B cell (primary cell): ENCODE results near the gene TPK1. TPM values are rescaled to one million over a fixed set of nuclear protein-coding genes. Genes with fewer than 3 reads are reported as not detected.

Experiments used
- ATAC-seq: fragments of 200-7000 bp; cut with Tn5 transposase; one replicate; pipeline ENCODE4 v1.10.0; 2021; ENCODE audit warnings: low read depth, mild to moderate bottlenecking, moderate number of reproducible peaks, moderate library complexity
- CTCF ChIA-PET: fragments of 350-600 bp; sonication (Branson Sonifier 250); formaldehyde crosslinking; loops from one replicate; lab custom pipeline; 2021; ENCODE audit warnings: antibody characterized with exemption, inconsistent platforms; lab: Charles Lee
- POLR2A ChIA-PET: fragments of 350-600 bp; sonication (Branson Sonifier 250); formaldehyde crosslinking; loops from one replicate; lab custom pipeline; 2021; ENCODE audit warnings: antibody characterized with exemption; lab: Charles Lee
- DNase-seq: peaks from one replicate; pipeline ENCODE4 v3.0.0; 2013
- H2AFZ ChIP-seq: 2 replicates; pipeline ENCODE4 v1.6.1; 2012; ENCODE audit warnings: mild to moderate bottlenecking, low read depth, low read length; ENCODE audit not compliant: insufficient read depth, poor library complexity, severe bottlenecking
- H3K27ac ChIP-seq, 2 donors: 1 replicate in 1 of 2; 2 replicates in 1 of 2; pipeline ENCODE4 v1.5.1; 2012 to 2013; ENCODE audit warnings: low read length in 2 of 2, mild to moderate bottlenecking in 2 of 2, moderate library complexity in 1 of 2
- H3K27me3 ChIP-seq, 4 experiments: fragments of 200-600 bp in 1 of 4; sonication (generic) in 1 of 4; replicated peaks in 1 of 4; 1 replicate in 2 of 4; 2 replicates in 2 of 4; pipeline versions ENCODE4 v1.6.1 to v1.7.0; 2013 to 2016; ENCODE audit warnings: low read length in 3 of 4, mild to moderate bottlenecking in 2 of 4, mixed read lengths in 1 of 4, moderate library complexity in 1 of 4; ENCODE audit not compliant: insufficient read depth in 4 of 4, control insufficient read depth in 3 of 4; ENCODE audit errors: control extremely low read depth in 1 of 4
- H3K36me3 ChIP-seq, 2 experiments: replicated peaks in 1 of 2; 1 replicate in 1 of 2; 2 replicates in 1 of 2; pipeline versions ENCODE4 v1.6.1 to v1.7.1; 2013; ENCODE audit warnings: low read length in 1 of 2; ENCODE audit not compliant: insufficient read depth in 2 of 2, control insufficient read depth in 1 of 2; ENCODE audit errors: control extremely low read depth in 1 of 2, extremely low read depth in 1 of 2
- H3K4me1 ChIP-seq, 2 donors: fragments of 200-600 bp in 1 of 2; sonication (generic) in 1 of 2; 1 replicate in 1 of 2; 2 replicates in 1 of 2; pipeline versions ENCODE4 v1.5.1 to v1.6.1; 2013 to 2017; ENCODE audit warnings: low read length in 2 of 2; ENCODE audit not compliant: control insufficient read depth in 2 of 2, insufficient read depth in 2 of 2
- H3K4me2 ChIP-seq: replicated peaks from 2 replicates; pipeline ENCODE3; 2012; ENCODE audit warnings: mild to moderate bottlenecking, low read depth, low read length; ENCODE audit not compliant: poor library complexity, severe bottlenecking
- H3K4me3 ChIP-seq, 5 experiments: fragments of 200-600 bp in 1 of 5; sonication (generic) in 1 of 5; 1 replicate in 3 of 5; 2 replicates in 2 of 5; pipeline versions ENCODE4 v1.5.1 to v1.7.0; 2011 to 2016; ENCODE audit warnings: low read length in 4 of 5, mild to moderate bottlenecking in 4 of 5, low read depth in 2 of 5, control low read depth in 1 of 5, moderate library complexity in 1 of 5; ENCODE audit not compliant: insufficient read depth in 1 of 5; ENCODE audit errors: control extremely low read depth in 1 of 5, extremely low read depth in 1 of 5
- H3K79me2 ChIP-seq: fragments of 200-600 bp; sonication (generic); one replicate; pipeline ENCODE4 v1.6.0; 2016; ENCODE audit warnings: low read length; ENCODE audit not compliant: control insufficient read depth, insufficient read depth
- H3K9ac ChIP-seq: fragments of 200-600 bp; sonication (generic); 2 replicates; pipeline ENCODE4 v1.6.1; 2017; ENCODE audit warnings: mild to moderate bottlenecking, low read length, moderate library complexity
- H3K9me3 ChIP-seq, 3 donors: one replicate each; pipeline versions ENCODE4 v1.6.1 to v1.7.1; 2013; ENCODE audit warnings: low read length in 2 of 3; ENCODE audit not compliant: control insufficient read depth in 2 of 3, insufficient read depth in 1 of 3; ENCODE audit errors: control extremely low read depth in 1 of 3
- H4K20me1 ChIP-seq: 2 replicates; pipeline ENCODE4 v1.6.0; 2012; ENCODE audit warnings: mild to moderate bottlenecking, low read length; ENCODE audit not compliant: insufficient read depth, control insufficient read depth, poor library complexity, severe bottlenecking
- H3K27ac Mint-ChIP-seq: one replicate; pipeline ENCODE4 v1.8.0; 2021; ENCODE audit warnings: mixed read lengths
- H3K27me3 Mint-ChIP-seq: one replicate; pipeline ENCODE4 v1.8.0; 2021; ENCODE audit warnings: mixed read lengths
- H3K4me1 Mint-ChIP-seq: one replicate; pipeline ENCODE4 v1.8.0; 2021; ENCODE audit warnings: mixed read lengths
- H3K4me3 Mint-ChIP-seq: one replicate; pipeline ENCODE4 v1.8.0; 2021; ENCODE audit warnings: mixed read lengths
- H3K9me3 Mint-ChIP-seq: one replicate; pipeline ENCODE4 v1.8.0; 2022; ENCODE audit warnings: mixed read lengths; ENCODE audit not compliant: insufficient read depth
- CTCF ChIP-seq: fragments of 200-600 bp; IDR thresholded peaks from one replicate; pipeline ENCODE4 v1.8.0; 2022; ENCODE audit warnings: antibody characterized with exemption, mild to moderate bottlenecking
- EZH2 ChIP-seq: IDR thresholded peaks from 2 replicates; pipeline ENCODE4 v1.6.1; 2012; ENCODE audit warnings: borderline replicate concordance, low read depth, mild to moderate bottlenecking, moderate library complexity, low read length; ENCODE audit not compliant: insufficient read depth, poor library complexity, severe bottlenecking
- WGBS: methylation state at CpG from one replicate; pipeline ENCODE4 v1.1.5; 2013; ENCODE audit warnings: missing lambda C conversion rate; ENCODE audit not compliant: insufficient coverage; 5-methylcytosine and 5-hydroxymethylcytosine counted together
- intact Hi-C: fragments of 100-400 bp; cut with micrococcal nuclease; formaldehyde crosslinking; loops from one replicate; pipeline ENCODE4 v1.10.0; 2022
- polyA plus RNA-seq: library from polyadenylated mRNA; depleted of rRNA; stranded (reverse); fragments of >200 nt; gene quantifications from 2 replicates; pipeline ENCODE4 v1.2.3, GENCODE V29; 2012
- total RNA-seq, 2 donors: library from RNA; stranded (reverse); fragments of 120-200 nt in 1 of 2; gene quantifications; 1 replicate in 1 of 2; 2 replicates in 1 of 2; pipeline versions ENCODE4 v1.2.3 to v1.2.4, GENCODE V29; 2013 to 2022

TPK1 gene
- total and polyA plus RNA-seq, 2 donors (not counting 1 experiment from before 2014, with no cell fraction given) = 13.7 to 26.4 TPM

- Mint-ChIP-seq H3K4me1 (no peaks in the 10 kb centered on the region), H3K9me3 (no peaks in the 10 kb centered on the region), H3K27me3 (peaks cover 13% of the 10 kb centered on the region), H3K27ac (no peak overlapping the region), H3K4me3 (no peak overlapping the region)
- CTCF ChIA-PET = interaction anchor here (1.3 kb wide), 1 partner anchor 122 kb away, joined by 5 read pairs; no protein-coding TSS in a partner anchor
- POLR2A ChIA-PET = no interaction called here
- no peaks in the 10 kb centered on the region for H3K36me3 ChIP-seq
- no peak overlapping the region for H3K4me3 ChIP-seq
- no peaks in the 10 kb centered on the region for H3K79me2 ChIP-seq
- no peak overlapping the region for H3K4me2 ChIP-seq
- H3K27me3 ChIP-seq = no peaks in the 10 kb centered on the region
- no peaks in the 10 kb centered on the region for H3K4me1 ChIP-seq
- TF ChIP-seq EZH2 (no peak), CTCF (no peak)
- no CpG with 5 or more reads among the region's 3 CpGs for WGBS
- ATAC-seq (no peak), DNase-seq (no peak)
- H2AFZ ChIP-seq = no peak overlapping the region
- no peaks in the 10 kb centered on the region for H3K9me3 ChIP-seq
- no peaks in the 10 kb centered on the region for H4K20me1 ChIP-seq
- H3K27ac ChIP-seq = no peak overlapping the region
- no peak overlapping the region for H3K9ac ChIP-seq
- intact Hi-C loops = loop anchor here (5.0 kb wide), 1 partner anchor 72 kb away; no protein-coding TSS in a partner anchor
Measured at GRCh38 chr7:144859739-144860138, 23.9 kb upstream of the TPK1 start.

GRCh38 chr7:144857463-144857862 lies 21.6 kb upstream of the TPK1 start:
- DNase-seq (no peak), ATAC-seq (no peak)
- no peaks in the 10 kb centered on the region for H4K20me1 ChIP-seq
- no peaks in the 10 kb centered on the region for H3K4me1 Mint-ChIP-seq
- no peak overlapping the region for H2AFZ ChIP-seq
- H3K27ac Mint-ChIP-seq = no peak overlapping the region
- H3K4me3 Mint-ChIP-seq = no peak overlapping the region
- H3K27ac ChIP-seq = no peak overlapping the region
- no peaks in the 10 kb centered on the region for H3K4me1 ChIP-seq
- H3K9me3 Mint-ChIP-seq = no peaks in the 10 kb centered on the region
- TF ChIP-seq CTCF = no peak
- no peak for TF ChIP-seq EZH2
- H3K27me3 Mint-ChIP-seq = peaks cover 16% of the 10 kb centered on the region
- no peaks in the 10 kb centered on the region for H3K9me3 ChIP-seq
- POLR2A ChIA-PET = no interaction called here
- H3K36me3 ChIP-seq = no peaks in the 10 kb centered on the region
- no peaks in the 10 kb centered on the region for H3K27me3 ChIP-seq
- H3K9ac ChIP-seq = no peak overlapping the region
- H3K4me3 ChIP-seq = no peak overlapping the region
- no CpG with 5 or more reads among the region's 1 CpG for WGBS
- H3K79me2 ChIP-seq = no peaks in the 10 kb centered on the region
- H3K4me2 ChIP-seq = no peak overlapping the region
- CTCF ChIA-PET = interaction anchor here (0.8 to 1.2 kb wide), 3 partner anchors 24 to 119 kb away, joined by 3 to 5 read pairs (median 3); no protein-coding TSS in a partner anchor
- intact Hi-C loops = loop anchor here (5.0 kb wide), 1 partner anchor 70 kb away; no protein-coding TSS in a partner anchor
